GM23338 (cell line): ENCODE data around the gene ST3GAL4. TPM values are rescaled to one million over a fixed set of nuclear protein-coding genes. Genes with fewer than 3 reads are reported as not detected.

Source experiments
- ATAC-seq: fragments of 200-7000 bp; cut with Tn5 transposase; 3 replicates; pipeline ENCODE4 v1.9.1; 2020
- DNase-seq: peaks from one replicate; pipeline ENCODE4 v3.0.0-alpha.2; 2015; ENCODE audit warnings: low spot score
- H2AFZ ChIP-seq: fragments of 200-600 bp; sonication (generic); 2 replicates; pipeline ENCODE4 v1.8.0; 2016; ENCODE audit warnings: antibody characterized with exemption, mild to moderate bottlenecking, moderate library complexity
- H3F3A ChIP-seq: fragments of 200-600 bp; sonication (generic); replicated peaks from 2 replicates; pipeline ENCODE4 v1.8.0; 2017; ENCODE audit warnings: antibody characterized with exemption, mixed run types, low read depth
- H3K27ac ChIP-seq: fragments of 200-600 bp; sonication (generic); 2 replicates; pipeline ENCODE4 v1.6.1; 2016; ENCODE audit warnings: low read depth
- H3K27me3 ChIP-seq: fragments of 200-600 bp; sonication (generic); 2 replicates; pipeline ENCODE4 v1.8.0; 2016; ENCODE audit warnings: mild to moderate bottlenecking, mixed run types, moderate library complexity; ENCODE audit not compliant: insufficient read depth
- H3K36me3 ChIP-seq: fragments of 200-600 bp; sonication (generic); 2 replicates; pipeline ENCODE4 v1.8.0; 2016; ENCODE audit warnings: mild to moderate bottlenecking; ENCODE audit not compliant: insufficient read depth
- H3K4me1 ChIP-seq: fragments of 200-600 bp; sonication (generic); 2 replicates; pipeline ENCODE4 v1.8.0; 2016; ENCODE audit warnings: mild to moderate bottlenecking, moderate library complexity; ENCODE audit not compliant: insufficient read depth
- H3K4me2 ChIP-seq: fragments of 200-600 bp; sonication (generic); 2 replicates; pipeline ENCODE4 v1.7.1; 2017; ENCODE audit warnings: mixed run types
- H3K4me3 ChIP-seq: fragments of 200-600 bp; sonication (generic); 2 replicates; pipeline ENCODE4 v1.6.1; 2016; ENCODE audit warnings: mixed run types
- H3K79me2 ChIP-seq: fragments of 200-600 bp; sonication (generic); replicated peaks from 2 replicates; pipeline ENCODE4 v1.8.0; 2017; ENCODE audit warnings: mild to moderate bottlenecking; ENCODE audit not compliant: insufficient read depth
- H3K9me2 ChIP-seq: fragments of 200-600 bp; sonication (generic); 2 replicates; pipeline ENCODE4 v1.8.0; 2017; ENCODE audit not compliant: insufficient read depth
- H4K20me1 ChIP-seq: fragments of 200-600 bp; sonication (generic); replicated peaks from 2 replicates; pipeline ENCODE4 v1.8.0; 2017; ENCODE audit warnings: mild to moderate bottlenecking; ENCODE audit not compliant: insufficient read depth
- H3K27ac Mint-ChIP-seq: 2 replicates; pipeline ENCODE4 v1.8.0; 2020; ENCODE audit warnings: inconsistent platforms, mild to moderate bottlenecking, moderate library complexity, mixed read lengths
- H3K27me3 Mint-ChIP-seq: 3 replicates; pipeline ENCODE4 v1.8.0; 2022; ENCODE audit warnings: low read depth, mild to moderate bottlenecking, moderate library complexity, mixed read lengths, inconsistent platforms; ENCODE audit not compliant: insufficient read depth, poor library complexity
- H3K36me3 Mint-ChIP-seq: 3 replicates; pipeline ENCODE4 v1.8.0; 2021; ENCODE audit warnings: low read depth, mild to moderate bottlenecking, inconsistent platforms, moderate library complexity, mixed read lengths
- H3K4me1 Mint-ChIP-seq: 3 replicates; pipeline ENCODE4 v1.8.0; 2020; ENCODE audit warnings: mild to moderate bottlenecking, inconsistent platforms, mixed read lengths
- H3K4me3 Mint-ChIP-seq: 3 replicates; pipeline ENCODE4 v1.8.0; 2021; ENCODE audit warnings: moderate library complexity, mild to moderate bottlenecking, inconsistent platforms, mixed read lengths
- H3K9me3 Mint-ChIP-seq: 3 replicates; pipeline ENCODE4 v1.8.0; 2020; ENCODE audit warnings: moderate library complexity, mild to moderate bottlenecking, inconsistent platforms, mixed read lengths
- CREB1 ChIP-seq: fragments of 250-450 bp; sonication (Bioruptor Pico); IDR thresholded peaks from 2 replicates; pipeline ENCODE4 v1.5.0; 2020; ENCODE audit warnings: low read depth, mild to moderate bottlenecking, moderate library complexity
- EZH2 ChIP-seq: fragments of 200-600 bp; sonication (generic); IDR thresholded peaks from one replicate; pipeline ENCODE4 v1.8.0; 2017; ENCODE audit warnings: antibody characterized with exemption, mild to moderate bottlenecking, low read depth; ENCODE audit not compliant: unreplicated experiment
- EZH2phosphoT487 ChIP-seq: fragments of 200-600 bp; sonication (generic); IDR thresholded peaks from one replicate; pipeline ENCODE4 v1.8.1; 2018; ENCODE audit warnings: antibody characterized with exemption; ENCODE audit not compliant: unreplicated experiment
- JUNB ChIP-seq: IDR thresholded peaks from one replicate; pipeline ENCODE4 v1.6.1; 2016; ENCODE audit warnings: antibody characterized with exemption; ENCODE audit not compliant: unreplicated experiment
- NANOG ChIP-seq: IDR thresholded peaks from 2 replicates; pipeline ENCODE4 v1.6.1; 2016; ENCODE audit warnings: antibody characterized with exemption, borderline replicate concordance
- POLR2AphosphoS5 ChIP-seq: IDR thresholded peaks from 2 replicates; pipeline ENCODE4 v1.6.1; 2016; ENCODE audit warnings: antibody characterized with exemption, low read depth
- STAT1 ChIP-seq: IDR thresholded peaks from one replicate; pipeline ENCODE4 v1.6.1; 2016; ENCODE audit warnings: antibody characterized with exemption; ENCODE audit not compliant: unreplicated experiment
- ZNF114 ChIP-seq: fragments of 250-450 bp; sonication (Bioruptor Pico); IDR thresholded peaks from 2 replicates; pipeline ENCODE4 v1.5.0; 2020; ENCODE audit warnings: mild to moderate bottlenecking, moderate library complexity
- ZNF331 ChIP-seq: fragments of 250-450 bp; sonication (Bioruptor Pico); IDR thresholded peaks from 2 replicates; pipeline ENCODE4 v1.5.0; 2020; ENCODE audit warnings: low read depth, mild to moderate bottlenecking, moderate library complexity
- polyA plus RNA-seq: library from polyadenylated mRNA; unstranded; fragments of >200 nt; fragmentation: Nextera tagmentation; extraction: Ambion mirVana; gene quantifications from 2 replicates; pipeline ENCODE4 v1.2.1, GENCODE V29; 2016
- total RNA-seq: library from RNA; depleted of rRNA; stranded (reverse); fragments of >200 nt; shearing (Covaris generic); gene quantifications from 2 replicates; pipeline ENCODE4 v1.2.3, GENCODE V29; 2014
- TF ChIP-seq, protein P1 (sequence below), 2 experiments: fragments of 200-600 bp in 1 of 2; sonication (generic) in 1 of 2; conservative IDR thresholded peaks; 2 replicates each; pipeline versions ENCODE4 v1.5.1 to v1.6.1; 2016 to 2017; ENCODE audit warnings: antibody characterized with exemption in 2 of 2, low read depth in 2 of 2, mild to moderate bottlenecking in 2 of 2, moderate library complexity in 1 of 2
- TF ChIP-seq, protein P2 (sequence below): IDR thresholded peaks from 2 replicates; pipeline ENCODE4 v1.6.1; 2016; ENCODE audit warnings: antibody characterized with exemption
- TF ChIP-seq, protein P3 (sequence below): fragments of 250-450 bp; sonication (Bioruptor Pico); IDR thresholded peaks from 2 replicates; pipeline ENCODE4 v1.5.0; 2020; ENCODE audit warnings: mild to moderate bottlenecking, moderate library complexity
- TF ChIP-seq, protein P4 (sequence below): IDR thresholded peaks from one replicate; pipeline ENCODE4 v1.6.1; 2018; ENCODE audit warnings: antibody characterized with exemption; ENCODE audit not compliant: unreplicated experiment

Gene ST3GAL4
- total and polyA plus RNA-seq, 2 experiments from 2014 or later = 10.1 to 28.0 TPM

DNA sequence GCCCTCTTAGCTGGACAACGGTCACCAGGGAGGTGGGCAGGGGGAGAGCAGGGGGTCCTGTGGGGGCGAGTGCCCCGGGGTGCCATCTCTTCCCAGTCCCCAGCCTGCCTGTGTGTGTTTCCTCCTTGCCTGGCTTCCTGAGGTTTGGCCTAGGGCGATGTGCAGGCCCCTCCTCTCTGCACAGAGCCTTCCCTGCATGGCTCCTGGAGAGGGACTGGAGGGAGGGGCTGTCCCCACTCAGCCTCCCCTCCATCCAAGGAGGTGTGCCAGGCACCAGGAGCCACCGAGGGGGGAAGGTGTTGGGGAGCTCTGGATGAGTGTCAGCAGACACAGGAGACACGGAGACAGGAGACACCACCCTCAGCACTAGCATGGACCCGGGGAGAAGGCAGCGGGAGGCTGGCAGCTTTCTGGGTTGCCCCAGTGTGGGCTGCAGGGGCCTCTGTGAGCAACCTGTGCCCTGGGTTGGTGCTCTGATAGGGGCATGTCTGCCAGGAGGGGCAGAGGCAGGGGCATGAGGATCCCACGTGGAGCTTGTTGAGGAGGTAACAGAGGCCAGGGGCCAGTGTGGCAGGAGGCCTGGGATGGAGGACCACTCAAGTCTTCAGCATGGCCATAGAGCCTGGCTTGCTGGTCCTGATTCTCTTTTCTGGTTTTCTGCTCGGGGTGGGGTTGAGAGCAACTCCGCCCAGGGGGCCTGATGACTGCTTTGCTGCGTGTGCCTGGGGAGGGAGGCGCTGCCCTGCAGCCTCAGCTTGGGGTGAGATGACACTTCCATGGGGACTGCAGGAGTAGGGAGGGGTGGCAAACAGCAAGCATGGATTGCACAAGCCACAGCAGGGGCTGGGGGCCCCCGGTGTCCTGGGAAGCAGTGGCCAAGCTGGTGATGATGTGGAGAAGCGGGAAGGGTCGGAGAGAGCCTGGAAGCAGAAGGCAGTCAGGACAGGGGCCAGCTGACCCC is 78.8 kb downstream of the ST3GAL4 start:
- peaks cover 11% of the 10 kb centered on the region; the same call in 1 of the 2 replicates for H3K4me1 ChIP-seq
- no peak for DNase-seq
- H3K9me2 ChIP-seq = no peaks in the 10 kb centered on the region
- H3K79me2 ChIP-seq = no peaks in the 10 kb centered on the region
- H3K27ac ChIP-seq = no peak overlapping the region
- H4K20me1 ChIP-seq = no peaks in the 10 kb centered on the region
- Mint-ChIP-seq H3K36me3 (no peaks in the 10 kb centered on the region), H3K27me3 (peaks cover 19% of the 10 kb centered on the region), H3K4me1 (peaks cover 15% of the 10 kb centered on the region), H3K4me3 (peak overlapping the region; percentile 14; the same call in 1 of the 3 replicates), H3K9me3 (no peaks in the 10 kb centered on the region), H3K27ac (peak overlapping the region; percentile 67; the same call in 1 of the 2 replicates)
- H3K4me3 ChIP-seq = no peak overlapping the region
- H3F3A ChIP-seq = no peaks in the 10 kb centered on the region; the same call in 1 of the 2 replicates
- no peaks in the 10 kb centered on the region for H3K36me3 ChIP-seq
- 0 out of 3 replicates have a peak, but pooled peaks have one; percentile 13 for ATAC-seq
- no peak overlapping the region for H3K4me2 ChIP-seq
- H2AFZ ChIP-seq = peak overlapping the region; percentile 23; the same call in 1 of the 2 replicates
- H3K27me3 ChIP-seq = no peaks in the 10 kb centered on the region
- TF ChIP-seq CREB1 (no peak), POLR2AphosphoS5 (no peak), EZH2phosphoT487 (no peak), JUNB (no peak), NANOG (no peak), EZH2 (no peak), STAT1 (no peak), ZNF114 (CRISPR knock-in tag) (no peak), ZNF331 (no peak)
- TF ChIP-seq, protein P1, sequence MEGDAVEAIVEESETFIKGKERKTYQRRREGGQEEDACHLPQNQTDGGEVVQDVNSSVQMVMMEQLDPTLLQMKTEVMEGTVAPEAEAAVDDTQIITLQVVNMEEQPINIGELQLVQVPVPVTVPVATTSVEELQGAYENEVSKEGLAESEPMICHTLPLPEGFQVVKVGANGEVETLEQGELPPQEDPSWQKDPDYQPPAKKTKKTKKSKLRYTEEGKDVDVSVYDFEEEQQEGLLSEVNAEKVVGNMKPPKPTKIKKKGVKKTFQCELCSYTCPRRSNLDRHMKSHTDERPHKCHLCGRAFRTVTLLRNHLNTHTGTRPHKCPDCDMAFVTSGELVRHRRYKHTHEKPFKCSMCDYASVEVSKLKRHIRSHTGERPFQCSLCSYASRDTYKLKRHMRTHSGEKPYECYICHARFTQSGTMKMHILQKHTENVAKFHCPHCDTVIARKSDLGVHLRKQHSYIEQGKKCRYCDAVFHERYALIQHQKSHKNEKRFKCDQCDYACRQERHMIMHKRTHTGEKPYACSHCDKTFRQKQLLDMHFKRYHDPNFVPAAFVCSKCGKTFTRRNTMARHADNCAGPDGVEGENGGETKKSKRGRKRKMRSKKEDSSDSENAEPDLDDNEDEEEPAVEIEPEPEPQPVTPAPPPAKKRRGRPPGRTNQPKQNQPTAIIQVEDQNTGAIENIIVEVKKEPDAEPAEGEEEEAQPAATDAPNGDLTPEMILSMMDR (conservative IDR thresholded peaks at IDR 0.05; ENCODE audit: low read depth in 2 of 2) = no peak
- TF ChIP-seq, protein P2, sequence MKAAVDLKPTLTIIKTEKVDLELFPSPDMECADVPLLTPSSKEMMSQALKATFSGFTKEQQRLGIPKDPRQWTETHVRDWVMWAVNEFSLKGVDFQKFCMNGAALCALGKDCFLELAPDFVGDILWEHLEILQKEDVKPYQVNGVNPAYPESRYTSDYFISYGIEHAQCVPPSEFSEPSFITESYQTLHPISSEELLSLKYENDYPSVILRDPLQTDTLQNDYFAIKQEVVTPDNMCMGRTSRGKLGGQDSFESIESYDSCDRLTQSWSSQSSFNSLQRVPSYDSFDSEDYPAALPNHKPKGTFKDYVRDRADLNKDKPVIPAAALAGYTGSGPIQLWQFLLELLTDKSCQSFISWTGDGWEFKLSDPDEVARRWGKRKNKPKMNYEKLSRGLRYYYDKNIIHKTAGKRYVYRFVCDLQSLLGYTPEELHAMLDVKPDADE = no peak
- TF ChIP-seq, protein P3, sequence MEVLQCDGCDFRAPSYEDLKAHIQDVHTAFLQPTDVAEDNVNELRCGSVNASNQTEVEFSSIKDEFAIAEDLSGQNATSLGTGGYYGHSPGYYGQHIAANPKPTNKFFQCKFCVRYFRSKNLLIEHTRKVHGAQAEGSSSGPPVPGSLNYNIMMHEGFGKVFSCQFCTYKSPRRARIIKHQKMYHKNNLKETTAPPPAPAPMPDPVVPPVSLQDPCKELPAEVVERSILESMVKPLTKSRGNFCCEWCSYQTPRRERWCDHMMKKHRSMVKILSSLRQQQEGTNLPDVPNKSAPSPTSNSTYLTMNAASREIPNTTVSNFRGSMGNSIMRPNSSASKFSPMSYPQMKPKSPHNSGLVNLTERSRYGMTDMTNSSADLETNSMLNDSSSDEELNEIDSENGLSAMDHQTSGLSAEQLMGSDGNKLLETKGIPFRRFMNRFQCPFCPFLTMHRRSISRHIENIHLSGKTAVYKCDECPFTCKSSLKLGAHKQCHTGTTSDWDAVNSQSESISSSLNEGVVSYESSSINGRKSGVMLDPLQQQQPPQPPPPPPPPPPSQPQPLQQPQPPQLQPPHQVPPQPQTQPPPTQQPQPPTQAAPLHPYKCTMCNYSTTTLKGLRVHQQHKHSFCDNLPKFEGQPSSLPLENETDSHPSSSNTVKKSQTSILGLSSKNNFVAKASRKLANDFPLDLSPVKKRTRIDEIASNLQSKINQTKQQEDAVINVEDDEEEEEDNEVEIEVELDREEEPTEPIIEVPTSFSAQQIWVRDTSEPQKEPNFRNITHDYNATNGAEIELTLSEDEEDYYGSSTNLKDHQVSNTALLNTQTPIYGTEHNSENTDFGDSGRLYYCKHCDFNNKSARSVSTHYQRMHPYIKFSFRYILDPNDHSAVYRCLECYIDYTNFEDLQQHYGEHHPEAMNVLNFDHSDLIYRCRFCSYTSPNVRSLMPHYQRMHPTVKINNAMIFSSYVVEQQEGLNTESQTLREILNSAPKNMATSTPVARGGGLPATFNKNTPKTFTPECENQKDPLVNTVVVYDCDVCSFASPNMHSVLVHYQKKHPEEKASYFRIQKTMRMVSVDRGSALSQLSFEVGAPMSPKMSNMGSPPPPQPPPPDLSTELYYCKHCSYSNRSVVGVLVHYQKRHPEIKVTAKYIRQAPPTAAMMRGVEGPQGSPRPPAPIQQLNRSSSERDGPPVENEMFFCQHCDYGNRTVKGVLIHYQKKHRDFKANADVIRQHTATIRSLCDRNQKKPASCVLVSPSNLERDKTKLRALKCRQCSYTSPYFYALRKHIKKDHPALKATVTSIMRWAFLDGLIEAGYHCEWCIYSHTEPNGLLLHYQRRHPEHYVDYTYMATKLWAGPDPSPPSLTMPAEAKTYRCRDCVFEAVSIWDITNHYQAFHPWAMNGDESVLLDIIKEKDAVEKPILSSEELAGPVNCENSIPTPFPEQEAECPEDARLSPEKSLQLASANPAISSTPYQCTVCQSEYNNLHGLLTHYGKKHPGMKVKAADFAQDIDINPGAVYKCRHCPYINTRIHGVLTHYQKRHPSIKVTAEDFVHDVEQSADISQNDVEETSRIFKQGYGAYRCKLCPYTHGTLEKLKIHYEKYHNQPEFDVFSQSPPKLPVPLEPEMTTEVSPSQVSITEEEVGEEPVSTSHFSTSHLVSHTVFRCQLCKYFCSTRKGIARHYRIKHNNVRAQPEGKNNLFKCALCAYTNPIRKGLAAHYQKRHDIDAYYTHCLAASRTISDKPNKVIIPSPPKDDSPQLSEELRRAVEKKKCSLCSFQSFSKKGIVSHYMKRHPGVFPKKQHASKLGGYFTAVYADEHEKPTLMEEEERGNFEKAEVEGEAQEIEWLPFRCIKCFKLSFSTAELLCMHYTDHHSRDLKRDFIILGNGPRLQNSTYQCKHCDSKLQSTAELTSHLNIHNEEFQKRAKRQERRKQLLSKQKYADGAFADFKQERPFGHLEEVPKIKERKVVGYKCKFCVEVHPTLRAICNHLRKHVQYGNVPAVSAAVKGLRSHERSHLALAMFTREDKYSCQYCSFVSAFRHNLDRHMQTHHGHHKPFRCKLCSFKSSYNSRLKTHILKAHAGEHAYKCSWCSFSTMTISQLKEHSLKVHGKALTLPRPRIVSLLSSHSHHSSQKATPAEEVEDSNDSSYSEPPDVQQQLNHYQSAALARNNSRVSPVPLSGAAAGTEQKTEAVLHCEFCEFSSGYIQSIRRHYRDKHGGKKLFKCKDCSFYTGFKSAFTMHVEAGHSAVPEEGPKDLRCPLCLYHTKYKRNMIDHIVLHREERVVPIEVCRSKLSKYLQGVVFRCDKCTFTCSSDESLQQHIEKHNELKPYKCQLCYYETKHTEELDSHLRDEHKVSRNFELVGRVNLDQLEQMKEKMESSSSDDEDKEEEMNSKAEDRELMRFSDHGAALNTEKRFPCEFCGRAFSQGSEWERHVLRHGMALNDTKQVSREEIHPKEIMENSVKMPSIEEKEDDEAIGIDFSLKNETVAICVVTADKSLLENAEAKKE (CRISPR knock-in tag) = no peak
- TF ChIP-seq, protein P4, sequence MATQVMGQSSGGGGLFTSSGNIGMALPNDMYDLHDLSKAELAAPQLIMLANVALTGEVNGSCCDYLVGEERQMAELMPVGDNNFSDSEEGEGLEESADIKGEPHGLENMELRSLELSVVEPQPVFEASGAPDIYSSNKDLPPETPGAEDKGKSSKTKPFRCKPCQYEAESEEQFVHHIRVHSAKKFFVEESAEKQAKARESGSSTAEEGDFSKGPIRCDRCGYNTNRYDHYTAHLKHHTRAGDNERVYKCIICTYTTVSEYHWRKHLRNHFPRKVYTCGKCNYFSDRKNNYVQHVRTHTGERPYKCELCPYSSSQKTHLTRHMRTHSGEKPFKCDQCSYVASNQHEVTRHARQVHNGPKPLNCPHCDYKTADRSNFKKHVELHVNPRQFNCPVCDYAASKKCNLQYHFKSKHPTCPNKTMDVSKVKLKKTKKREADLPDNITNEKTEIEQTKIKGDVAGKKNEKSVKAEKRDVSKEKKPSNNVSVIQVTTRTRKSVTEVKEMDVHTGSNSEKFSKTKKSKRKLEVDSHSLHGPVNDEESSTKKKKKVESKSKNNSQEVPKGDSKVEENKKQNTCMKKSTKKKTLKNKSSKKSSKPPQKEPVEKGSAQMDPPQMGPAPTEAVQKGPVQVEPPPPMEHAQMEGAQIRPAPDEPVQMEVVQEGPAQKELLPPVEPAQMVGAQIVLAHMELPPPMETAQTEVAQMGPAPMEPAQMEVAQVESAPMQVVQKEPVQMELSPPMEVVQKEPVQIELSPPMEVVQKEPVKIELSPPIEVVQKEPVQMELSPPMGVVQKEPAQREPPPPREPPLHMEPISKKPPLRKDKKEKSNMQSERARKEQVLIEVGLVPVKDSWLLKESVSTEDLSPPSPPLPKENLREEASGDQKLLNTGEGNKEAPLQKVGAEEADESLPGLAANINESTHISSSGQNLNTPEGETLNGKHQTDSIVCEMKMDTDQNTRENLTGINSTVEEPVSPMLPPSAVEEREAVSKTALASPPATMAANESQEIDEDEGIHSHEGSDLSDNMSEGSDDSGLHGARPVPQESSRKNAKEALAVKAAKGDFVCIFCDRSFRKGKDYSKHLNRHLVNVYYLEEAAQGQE = no peak
